ENCODE results near the gene CHST11.
"Not testable (repeated sequence)": the region's sequence is repeated elsewhere in the genome, so short reads cannot be mapped to it uniquely, and the experiment has no call there.

CHST11 gene

GRCh38 chr12:104611671-104612070, 154.9 kb downstream of the CHST11 start:
- Histone ChIP-seq H3K4me2 (ENCODE audit: low read length) (no peak overlapping the region), H3K9me3 (ENCODE audit: control insufficient read depth, insufficient read depth, low read length) (no peaks in the 10 kb centered on the region), H3K36me3 (ENCODE audit: control insufficient read depth, low read length) (no peaks in the 10 kb centered on the region), H3K4me1 (ENCODE audit: control insufficient read depth, low read length) (peaks cover 12% of the 10 kb centered on the region), H3K9me2 (replicated peaks; ENCODE audit: control insufficient read depth, low read length) (no peaks in the 10 kb centered on the region), H3K4me3 (ENCODE audit: low read length) (no peak overlapping the region), H4K20me1 (ENCODE audit: control insufficient read depth, insufficient read depth, low read depth, low read length) (no peaks in the 10 kb centered on the region), H3F3A (ENCODE audit: control insufficient read depth, insufficient read depth) (no peaks in the 10 kb centered on the region), H3K79me2 (ENCODE audit: control insufficient read depth, low read length) (no peaks in the 10 kb centered on the region), H3K27ac (ENCODE audit: low read depth, low read length) (no peak overlapping the region), H3K27me3 (ENCODE audit: control insufficient read depth, low read length) (no peaks in the 10 kb centered on the region)
- TF ChIP-seq CTCF (IDR thresholded peaks at IDR 0.05; ENCODE audit: low read depth, low read length, poor library complexity, severe bottlenecking) (no peak), EZH2phosphoT487 (IDR thresholded peaks at IDR 0.05; ENCODE audit: borderline replicate concordance, low read length) (no peak)

- not testable (repeated sequence) for H3K27ac ChIP-seq (ENCODE audit: low read depth, low read length); H3K36me3 ChIP-seq (ENCODE audit: control insufficient read depth, low read length); H3K27me3 ChIP-seq (ENCODE audit: control insufficient read depth, low read length); H3K79me2 ChIP-seq (ENCODE audit: control insufficient read depth, low read length); H3K9me3 ChIP-seq (ENCODE audit: control insufficient read depth, insufficient read depth, low read length); H3K9me2 ChIP-seq (replicated peaks; ENCODE audit: control insufficient read depth, low read length); H4K20me1 ChIP-seq (ENCODE audit: control insufficient read depth, insufficient read depth, low read depth, low read length); H3K4me2 ChIP-seq (ENCODE audit: low read length); H3K4me3 ChIP-seq (ENCODE audit: low read length); H3F3A ChIP-seq (ENCODE audit: control insufficient read depth, insufficient read depth)
- peaks cover 12% of the 10 kb centered on the region for H3K4me1 ChIP-seq (ENCODE audit: control insufficient read depth, low read length)
These were observed 156.6 kb downstream of the CHST11 start for GRCh38 chr12:104613372-104613771.

- Histone ChIP-seq H3K79me2 (ENCODE audit: control insufficient read depth, low read length) (no peaks in the 10 kb centered on the region), H4K20me1 (ENCODE audit: control insufficient read depth, insufficient read depth, low read depth, low read length) (no peaks in the 10 kb centered on the region), H3K36me3 (ENCODE audit: control insufficient read depth, low read length) (no peaks in the 10 kb centered on the region), H3K4me1 (ENCODE audit: control insufficient read depth, low read length) (peaks cover 12% of the 10 kb centered on the region), H3K27ac (ENCODE audit: low read depth, low read length) (no peak overlapping the region), H3K27me3 (ENCODE audit: control insufficient read depth, low read length) (no peaks in the 10 kb centered on the region), H3K4me2 (ENCODE audit: low read length) (no peak overlapping the region), H3K4me3 (ENCODE audit: low read length) (no peak overlapping the region), H3F3A (ENCODE audit: control insufficient read depth, insufficient read depth) (no peaks in the 10 kb centered on the region), H3K9me3 (ENCODE audit: control insufficient read depth, insufficient read depth, low read length) (no peaks in the 10 kb centered on the region), H3K9me2 (replicated peaks; ENCODE audit: control insufficient read depth, low read length) (no peaks in the 10 kb centered on the region)
- TF ChIP-seq EZH2phosphoT487 (IDR thresholded peaks at IDR 0.05; ENCODE audit: borderline replicate concordance, low read length) (no peak), CTCF (IDR thresholded peaks at IDR 0.05; ENCODE audit: low read depth, low read length, poor library complexity, severe bottlenecking) (no peak)
These were observed 158.4 kb downstream of the CHST11 start for GRCh38 chr12:104615048-104615561.

GRCh38 chr12:104618691-104619090, 161.9 kb downstream of the CHST11 start:
- Histone ChIP-seq H3K4me3 (ENCODE audit: low read length) (no peak overlapping the region), H3K36me3 (ENCODE audit: control insufficient read depth, low read length) (no peaks in the 10 kb centered on the region), H3K79me2 (ENCODE audit: control insufficient read depth, low read length) (no peaks in the 10 kb centered on the region), H3K4me1 (ENCODE audit: control insufficient read depth, low read length) (peaks cover 9% of the 10 kb centered on the region), H3K4me2 (ENCODE audit: low read length) (no peak overlapping the region), H3K27me3 (ENCODE audit: control insufficient read depth, low read length) (no peaks in the 10 kb centered on the region), H3K9me3 (ENCODE audit: control insufficient read depth, insufficient read depth, low read length) (no peaks in the 10 kb centered on the region), H3F3A (ENCODE audit: control insufficient read depth, insufficient read depth) (no peaks in the 10 kb centered on the region), H4K20me1 (ENCODE audit: control insufficient read depth, insufficient read depth, low read depth, low read length) (no peaks in the 10 kb centered on the region), H3K9me2 (replicated peaks; ENCODE audit: control insufficient read depth, low read length) (no peaks in the 10 kb centered on the region), H3K27ac (ENCODE audit: low read depth, low read length) (no peak overlapping the region)
- TF ChIP-seq EZH2phosphoT487 (IDR thresholded peaks at IDR 0.05; ENCODE audit: borderline replicate concordance, low read length): no peak
- no peak for TF ChIP-seq CTCF (IDR thresholded peaks at IDR 0.05; ENCODE audit: low read depth, low read length, poor library complexity, severe bottlenecking)

Data from DOHH2 (cell line).